HG03457 (cell line): Measurements from ENCODE around the gene TACC2.

Experiments used
- ATAC-seq: cut with Tn5 transposase; IDR thresholded peaks from one replicate; pipeline ENCODE4 v1.9.1; 2021; ENCODE audit warnings: moderate number of reproducible peaks; ENCODE audit not compliant: unreplicated experiment

Gene TACC2

DNA sequence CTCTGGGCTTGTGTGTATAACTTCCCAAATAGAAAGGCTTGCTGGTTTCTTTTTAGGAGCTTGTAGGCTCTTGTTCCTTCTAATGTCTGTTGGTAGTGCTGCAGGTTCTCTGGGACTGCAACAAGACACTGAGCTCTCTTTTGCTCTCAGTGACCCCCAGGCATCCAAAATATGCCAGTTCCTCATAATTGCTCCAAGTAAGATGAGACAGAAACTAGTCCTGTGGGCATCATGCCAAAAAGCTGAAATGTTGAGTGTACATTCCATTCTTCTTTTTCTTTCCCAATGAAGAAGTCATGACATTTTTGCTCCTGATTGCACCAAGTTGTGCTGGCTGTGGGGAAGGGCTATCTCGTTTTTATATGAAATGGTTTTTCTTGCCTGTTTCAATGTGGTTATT, 275.0 kb downstream of the TACC2 start:
- ATAC-seq = no peak

DNA sequence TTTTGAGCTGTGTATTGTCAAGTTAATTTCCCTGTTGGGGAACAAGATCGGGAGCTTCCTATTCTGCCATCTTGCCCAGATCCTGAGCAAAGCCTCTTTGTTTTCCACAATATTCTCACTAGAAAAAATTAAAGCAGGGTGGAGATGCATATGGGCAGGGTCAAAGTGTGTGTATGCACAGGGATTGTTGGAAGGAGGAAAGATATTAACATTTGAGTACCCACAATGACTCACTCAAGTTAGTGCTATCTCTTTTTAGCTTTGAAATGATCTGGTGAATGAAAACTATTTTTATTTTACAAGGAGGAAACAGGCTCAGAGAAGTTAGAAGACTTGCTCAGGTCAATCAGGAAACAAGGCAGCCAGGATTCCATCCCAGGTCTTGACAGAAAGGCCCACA, 275.5 kb downstream of the TACC2 start:
- no peak for ATAC-seq

DNA sequence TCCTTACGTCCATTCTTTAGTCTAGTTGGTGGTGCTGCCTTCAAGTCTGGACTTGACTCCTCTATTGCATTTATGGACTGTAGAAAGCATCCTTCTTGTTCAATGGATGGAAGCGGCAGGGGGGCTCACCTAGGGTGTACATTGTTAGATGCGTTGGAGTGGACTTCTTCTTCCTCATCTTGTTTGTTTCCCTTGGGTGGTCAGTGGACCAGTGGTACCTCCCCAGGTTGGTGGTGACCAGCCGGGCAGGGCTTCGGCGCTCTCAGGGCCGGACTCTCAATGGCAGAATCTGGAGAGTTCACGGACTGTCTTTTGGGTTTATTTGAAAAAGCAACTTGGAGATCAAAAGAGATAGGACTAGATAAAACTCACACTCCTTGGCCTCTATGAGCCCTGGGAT, 276.0 kb downstream of the TACC2 start:
- ATAC-seq = no peak

DNA sequence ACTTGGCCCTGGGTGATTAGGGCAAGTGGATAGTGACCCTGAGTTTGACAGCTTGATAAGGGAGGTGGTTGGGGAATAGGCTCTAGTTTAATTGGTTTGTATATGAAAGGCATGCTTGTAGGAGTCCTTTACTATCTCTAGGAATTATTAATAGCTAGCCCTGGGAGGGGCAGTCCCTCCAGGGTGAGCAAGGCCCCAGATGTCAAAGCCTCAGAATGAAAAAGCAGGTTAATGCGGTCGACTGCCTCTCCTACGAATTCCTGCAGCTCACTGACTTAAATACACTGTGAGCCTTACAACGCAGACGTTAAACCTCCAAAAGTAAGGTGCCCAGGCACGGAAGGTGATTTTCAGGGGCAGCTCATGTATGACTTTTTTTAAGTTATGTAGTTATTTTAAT, 276.9 kb downstream of the TACC2 start:
- no peak for ATAC-seq

DNA sequence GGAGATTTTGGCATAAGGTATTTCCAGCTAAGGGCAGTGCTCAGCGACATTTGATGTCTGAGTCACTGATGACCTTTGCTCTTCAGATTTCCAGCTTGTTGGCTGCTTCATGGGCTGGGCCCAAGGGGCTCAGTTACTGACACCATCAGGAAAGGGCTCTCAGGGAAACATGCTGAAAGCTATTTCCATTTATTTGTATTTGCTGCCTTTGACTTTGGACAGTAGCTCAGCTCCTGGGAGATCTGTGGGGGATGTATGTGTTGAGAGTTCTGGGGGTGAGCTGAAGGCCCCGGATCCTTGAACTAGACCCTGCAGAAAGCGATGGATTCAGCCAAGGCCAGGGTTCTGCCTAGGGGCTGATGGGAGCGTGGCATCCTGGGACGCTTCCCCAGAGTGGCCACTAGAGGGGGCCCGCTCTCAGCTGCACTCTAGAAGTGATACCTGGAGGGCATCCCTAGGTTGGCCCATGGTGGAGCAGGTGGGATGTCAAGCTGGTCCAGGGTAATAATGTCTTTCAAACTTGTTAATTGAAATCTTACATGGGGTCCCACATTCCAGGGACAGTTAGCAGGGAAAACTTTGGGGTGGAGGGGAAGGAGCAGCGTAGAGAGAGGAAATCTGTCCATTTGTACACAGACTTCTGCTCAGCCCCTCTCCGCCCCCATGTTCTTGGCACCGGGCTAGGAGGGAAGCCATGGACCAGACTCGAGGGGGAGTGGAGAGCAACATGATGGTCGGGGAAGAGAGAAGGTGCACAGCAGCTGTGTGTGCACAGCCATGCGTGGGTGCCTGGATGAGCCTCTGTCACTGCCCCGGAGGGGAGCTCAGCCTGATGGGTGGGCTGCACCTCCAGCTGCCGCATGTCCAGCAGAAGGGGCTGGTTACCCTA, 279.1 kb downstream of the TACC2 start:
- no peak for ATAC-seq

DNA sequence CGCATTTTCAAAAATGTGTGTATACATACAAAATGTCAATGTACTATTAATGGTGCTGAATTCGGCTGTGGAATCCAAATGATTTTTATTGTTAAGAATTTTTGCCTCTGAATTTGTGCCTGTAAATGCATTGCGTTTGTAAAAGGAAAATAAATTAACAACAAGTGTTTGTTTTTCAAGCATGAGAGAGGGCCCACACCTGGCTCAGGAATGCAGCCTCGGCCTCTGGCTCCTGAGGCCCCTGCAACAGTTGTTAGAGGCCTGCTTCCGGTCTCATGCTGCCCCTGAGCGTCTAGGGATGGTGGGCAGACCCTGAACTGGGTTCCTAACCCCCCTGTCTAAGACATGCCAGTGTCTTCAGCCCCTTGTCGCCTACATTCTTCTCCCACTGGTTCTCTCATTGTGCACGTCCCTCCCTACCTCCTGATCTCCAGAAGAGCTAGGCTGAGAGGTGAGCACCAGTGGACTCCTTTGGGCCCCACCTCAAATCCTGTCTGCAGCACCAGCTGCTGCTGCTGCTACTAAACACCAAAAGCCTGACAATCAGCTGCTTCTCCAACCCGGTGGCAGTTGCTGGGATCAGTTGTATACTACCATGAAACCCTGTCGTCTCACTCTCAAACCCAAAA, 280.2 kb downstream of the TACC2 start:
- ATAC-seq = no peak

DNA sequence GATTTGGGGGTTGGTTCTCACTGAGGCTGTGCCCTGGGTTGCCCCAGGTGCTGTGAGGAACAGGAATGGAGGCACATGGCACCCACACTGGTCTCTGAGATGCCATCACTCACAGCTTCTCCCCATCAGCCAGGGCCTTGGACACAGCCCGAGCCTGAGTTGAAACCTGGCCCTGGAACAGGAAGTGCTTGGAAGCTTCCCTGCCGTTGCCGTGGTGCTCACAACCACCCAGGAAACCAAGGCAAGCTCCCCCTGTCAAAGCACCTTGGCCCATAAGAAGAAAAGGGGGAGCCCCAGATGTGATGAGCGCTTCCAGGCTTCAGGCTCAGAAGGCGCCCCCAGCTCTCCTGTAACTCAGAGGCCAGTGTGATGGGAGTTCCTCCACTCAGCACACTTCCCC, 282.1 kb downstream of the TACC2 start, which contains the start of gene BTBD16:
Gene BTBD16 (plus strand): TSS at position 221 of the 400 bp plus-strand sequence. CDS start 3,786 bp downstream, outside the sequence.
- no peak for ATAC-seq

DNA sequence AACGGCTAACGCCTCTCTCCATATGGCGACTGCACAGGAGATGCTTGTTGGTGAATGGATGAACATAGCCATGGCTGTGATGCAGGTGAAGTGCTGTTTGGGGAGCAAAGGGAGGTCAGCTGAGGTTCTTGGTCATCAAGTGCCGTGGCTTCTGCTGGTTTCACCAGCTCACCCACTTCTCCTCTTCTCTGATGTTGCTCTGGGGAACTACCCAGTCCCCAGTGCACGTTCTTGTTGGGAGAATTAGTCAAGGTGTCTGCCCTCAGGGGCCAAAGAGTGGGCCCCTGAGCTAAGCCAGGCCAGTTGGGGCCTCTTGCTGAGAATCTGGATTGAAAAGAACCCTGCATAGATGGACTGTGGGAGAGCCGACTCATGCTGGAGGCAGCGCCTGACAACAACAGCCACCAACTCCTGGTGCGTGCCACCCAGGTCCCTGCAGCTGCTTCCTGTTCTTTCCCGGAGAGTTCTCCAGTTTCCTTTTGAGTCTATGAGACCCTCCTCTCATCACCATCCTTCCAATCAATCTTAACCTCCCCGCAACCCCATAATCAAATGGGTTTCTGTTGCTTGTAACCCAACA, 285.1 kb downstream of the TACC2 start:
- ATAC-seq = no peak

DNA sequence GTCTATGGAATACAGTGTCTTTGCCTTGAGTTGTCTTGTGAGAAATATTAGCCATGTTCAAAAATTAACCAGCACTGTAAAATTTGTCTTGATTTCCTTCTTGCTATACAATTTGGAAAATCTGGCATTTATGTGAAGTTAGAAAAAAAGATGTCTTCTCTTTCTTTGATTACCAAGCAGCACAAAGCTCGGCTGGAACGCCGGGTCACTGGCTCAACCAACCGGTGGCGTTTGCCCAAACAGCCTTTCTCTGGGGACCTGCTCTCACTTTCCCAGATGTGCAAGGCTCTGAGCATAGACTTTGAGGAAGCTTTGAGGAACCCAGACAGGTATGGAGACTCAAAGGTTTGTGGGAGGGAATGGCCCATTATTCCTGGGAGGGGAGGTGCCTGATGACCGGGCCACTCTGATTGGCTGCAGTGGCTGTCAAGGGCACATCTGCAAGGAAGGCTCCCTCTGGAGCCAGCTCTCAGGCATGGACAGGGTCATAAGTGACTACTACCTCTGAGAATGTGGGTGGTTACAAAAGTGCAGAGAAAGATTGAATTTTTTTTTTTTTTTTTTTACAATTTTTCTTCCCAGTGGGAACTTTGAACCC, 287.7 kb downstream of the TACC2 start:
- no peak for ATAC-seq

DNA sequence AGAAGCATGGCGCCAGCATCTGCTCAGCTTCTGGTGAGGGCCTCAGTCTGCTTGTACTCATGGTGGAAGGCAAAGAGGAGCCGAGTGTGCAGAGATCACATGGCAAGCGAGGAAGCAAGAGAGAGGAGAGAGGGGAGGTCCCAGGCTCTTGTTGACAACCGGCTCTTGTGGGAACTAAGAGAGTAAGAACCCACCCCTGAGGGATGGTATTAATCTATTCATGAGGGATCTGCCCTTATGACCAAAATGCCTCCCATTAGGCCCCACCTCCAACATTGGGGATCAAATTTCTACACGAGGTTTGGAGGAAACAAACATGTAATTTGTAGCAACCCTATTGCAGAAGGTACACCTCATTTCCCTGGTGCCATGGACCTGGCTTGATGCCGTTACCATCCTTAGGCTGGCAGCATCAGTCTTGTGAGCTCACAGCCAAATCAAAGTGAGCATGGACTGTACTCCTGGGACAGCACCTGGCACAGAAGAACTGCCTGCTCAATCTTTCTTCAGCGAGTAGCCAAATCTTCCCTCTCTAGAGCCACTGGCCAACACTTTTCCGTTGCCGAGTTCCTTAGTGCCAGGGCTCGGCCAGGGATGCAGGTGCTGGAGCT, 288.7 kb downstream of the TACC2 start:
- no peak for ATAC-seq

DNA sequence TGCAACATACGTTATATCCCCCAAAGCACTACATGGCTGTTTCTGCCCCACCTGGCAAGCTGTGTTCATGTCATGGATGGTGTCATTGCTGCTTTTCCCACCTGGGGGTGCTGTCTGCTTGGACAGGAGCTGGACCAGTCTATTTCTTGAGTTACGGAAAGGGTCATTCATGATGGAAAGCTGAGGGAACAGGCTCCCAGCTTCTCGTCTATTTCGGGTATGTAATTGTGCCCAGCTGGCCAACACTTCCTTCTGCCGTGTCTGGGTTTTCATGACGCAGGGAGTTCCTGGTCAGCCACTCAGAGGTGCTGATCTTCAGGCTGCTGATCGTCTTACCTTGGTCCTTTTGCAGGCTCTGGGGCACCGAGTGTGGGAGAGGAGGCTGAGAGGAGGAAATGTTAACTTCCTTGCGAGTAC, 290.8 kb downstream of the TACC2 start:
- ATAC-seq = no peak

DNA sequence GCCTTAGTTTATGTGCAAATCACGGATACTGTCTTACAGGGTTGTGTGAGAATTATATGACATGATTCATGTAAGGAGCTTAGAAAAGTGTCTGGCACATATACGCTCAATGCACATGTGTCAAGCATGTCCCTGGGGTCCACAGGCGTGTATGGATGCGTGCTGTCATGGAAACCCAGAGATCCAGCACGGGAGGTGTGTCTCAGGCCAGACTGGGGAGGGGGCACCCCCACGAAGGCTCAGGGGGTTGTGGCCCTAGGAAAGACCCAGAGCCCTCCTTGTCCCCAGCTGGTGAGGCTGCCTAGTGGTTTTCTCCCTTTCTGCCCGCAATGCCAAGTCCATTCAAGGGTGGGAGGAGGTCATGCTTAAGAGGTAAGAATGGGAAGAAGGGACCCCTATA, 291.2 kb downstream of the TACC2 start:
- ATAC-seq = no peak

DNA sequence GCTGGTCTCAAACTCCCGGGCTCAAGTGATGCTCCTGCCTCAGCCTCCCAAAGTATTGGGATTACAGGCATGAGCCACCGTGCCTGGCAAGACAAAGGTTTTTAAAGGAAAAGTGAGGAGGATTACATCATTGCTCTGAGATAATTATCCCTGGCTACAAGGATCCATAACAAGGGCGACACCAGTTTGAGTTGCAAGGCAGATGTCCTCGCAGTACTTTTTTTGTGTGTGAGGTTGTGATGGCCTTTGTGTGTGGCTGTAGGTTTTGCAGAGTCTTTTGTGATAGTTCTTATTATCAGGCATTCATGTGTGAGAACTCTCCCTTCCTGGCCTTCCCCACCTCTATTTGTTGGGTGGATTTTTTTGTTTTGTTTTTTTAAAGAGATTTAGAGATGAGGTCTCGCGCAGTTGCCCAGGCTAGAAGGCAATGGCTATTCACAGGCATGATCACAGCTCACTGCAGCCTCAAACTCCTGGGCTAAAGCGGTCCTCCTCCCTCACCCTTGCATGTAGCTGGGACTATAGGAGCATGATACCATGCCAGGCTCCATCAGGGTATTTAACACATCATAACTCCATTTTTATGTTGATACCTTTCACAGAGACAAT, 292.2 kb downstream of the TACC2 start:
- ATAC-seq = no peak

DNA sequence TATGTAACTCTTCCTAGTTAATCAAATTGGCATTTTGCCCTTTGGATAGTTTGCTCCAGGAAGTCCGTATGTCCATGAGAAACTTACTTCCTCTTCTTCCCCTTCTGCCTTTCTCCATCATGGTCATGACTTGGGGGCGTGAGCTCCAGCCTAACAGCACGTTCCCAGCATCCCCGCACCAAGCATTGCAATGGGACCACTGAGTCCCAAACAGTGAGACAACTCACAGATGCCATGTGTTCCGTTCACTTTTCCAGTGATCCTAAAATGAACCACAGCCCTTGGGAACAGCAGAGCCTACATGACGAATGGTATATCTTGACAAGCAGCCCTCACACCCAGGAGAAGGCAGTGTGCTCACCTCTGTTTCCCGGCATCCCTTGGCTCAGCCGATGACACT, 292.8 kb downstream of the TACC2 start:
- ATAC-seq = no peak

DNA sequence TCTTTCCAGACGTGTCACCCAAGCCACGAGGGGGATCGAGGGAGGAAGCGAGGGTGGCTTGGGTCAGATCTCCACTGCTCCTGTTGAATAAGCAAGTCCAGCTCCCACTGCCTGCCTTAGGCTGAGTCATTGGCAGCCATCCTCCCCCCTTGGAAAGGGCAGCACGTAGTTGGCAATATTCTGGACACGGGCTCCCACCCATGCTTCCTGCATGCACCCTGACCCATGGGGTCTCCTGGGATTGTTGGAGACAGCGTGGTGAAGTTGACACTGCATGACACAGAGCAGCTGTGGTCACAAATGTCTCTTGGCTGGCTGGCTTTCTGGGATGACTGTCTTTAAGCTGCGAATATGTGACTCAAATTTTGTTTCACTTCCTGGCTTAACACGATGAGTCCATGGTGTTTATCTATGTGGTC, 293.3 kb downstream of the TACC2 start:
- ATAC-seq = no peak

DNA sequence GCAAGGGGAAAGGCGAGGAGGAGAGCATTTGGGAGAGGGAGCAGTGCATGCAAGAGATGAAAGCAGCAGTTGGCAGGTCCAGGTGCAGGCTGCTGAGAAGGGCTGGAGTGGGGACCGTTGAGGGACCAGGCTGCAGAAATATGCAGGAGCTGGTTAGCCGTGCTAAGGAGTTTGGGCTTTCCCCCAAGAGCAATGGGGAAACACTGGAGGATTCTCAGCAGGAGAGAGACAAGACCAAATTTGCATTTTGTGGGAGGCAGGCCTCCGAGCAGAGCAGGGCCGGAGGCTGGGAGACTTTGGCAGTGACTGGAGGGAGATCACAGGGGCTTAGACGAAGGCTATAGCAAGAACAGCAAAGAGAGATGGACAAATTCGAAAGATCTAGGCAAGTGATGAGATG, 293.9 kb downstream of the TACC2 start:
- no peak for ATAC-seq

DNA sequence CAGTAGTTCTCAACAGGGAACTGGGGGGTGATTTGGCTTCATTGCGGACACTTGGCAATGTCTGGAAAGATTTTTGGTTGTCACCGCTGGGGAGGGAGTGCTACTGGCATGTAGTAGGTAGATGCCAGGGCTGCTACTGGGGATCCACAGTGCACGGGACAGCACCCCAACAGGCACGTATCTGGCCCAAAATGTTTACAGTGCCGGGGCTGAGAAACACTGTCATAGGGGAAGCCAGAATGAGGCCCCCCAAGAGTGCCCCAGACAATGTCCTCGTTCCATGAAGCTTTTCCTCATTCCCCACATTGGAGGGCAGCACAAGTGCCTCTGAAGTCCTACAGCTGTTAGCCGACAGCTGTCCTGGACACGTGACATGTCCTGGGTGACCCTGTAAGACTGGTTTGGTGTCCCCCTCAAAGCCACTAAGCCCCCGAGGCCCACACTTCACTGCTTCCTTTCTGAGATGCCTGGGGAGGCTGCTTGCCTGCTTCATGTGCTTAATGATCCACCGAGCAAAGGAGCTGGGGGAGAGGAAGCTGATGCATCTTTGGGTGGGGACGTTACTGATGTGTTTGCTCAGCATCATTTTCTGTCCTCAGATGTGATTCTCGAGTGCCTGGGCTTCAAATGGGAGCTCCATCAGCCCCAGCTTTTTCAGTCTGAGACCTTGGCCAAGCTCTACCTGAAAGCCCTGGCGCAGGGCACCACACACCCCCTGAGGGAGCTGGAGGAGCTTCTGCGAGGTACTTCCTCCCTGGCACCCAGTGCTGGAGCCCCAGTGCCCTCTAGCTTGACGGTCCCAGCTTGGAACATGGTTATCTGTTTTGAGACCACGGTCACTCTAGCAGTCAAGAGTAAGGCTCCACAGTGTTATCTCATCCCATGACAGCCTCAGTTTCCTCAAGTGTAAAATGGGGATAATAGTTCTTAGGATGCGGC, 296.8 kb downstream of the TACC2 start:
- ATAC-seq = no peak

DNA sequence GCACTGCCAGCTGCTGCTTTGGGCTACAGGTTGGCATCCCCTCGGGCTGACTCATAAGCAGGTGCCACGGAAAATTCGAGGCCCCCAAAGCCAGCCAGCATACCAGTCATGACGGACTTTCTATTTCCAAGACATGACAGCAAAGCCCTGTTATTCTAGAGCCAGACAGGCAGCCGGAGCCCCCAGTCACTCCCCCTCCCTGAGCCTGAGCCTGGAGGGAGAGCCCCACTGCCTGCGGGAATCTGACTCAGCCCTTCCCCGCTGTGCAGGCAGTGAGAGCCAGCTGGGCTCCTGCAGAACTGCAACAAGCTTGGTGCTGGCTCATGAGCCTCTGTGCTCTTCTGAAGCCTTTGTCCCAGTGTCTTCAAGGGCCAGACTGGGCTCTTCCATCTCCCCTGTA, 297.9 kb downstream of the TACC2 start:
- no peak for ATAC-seq

DNA sequence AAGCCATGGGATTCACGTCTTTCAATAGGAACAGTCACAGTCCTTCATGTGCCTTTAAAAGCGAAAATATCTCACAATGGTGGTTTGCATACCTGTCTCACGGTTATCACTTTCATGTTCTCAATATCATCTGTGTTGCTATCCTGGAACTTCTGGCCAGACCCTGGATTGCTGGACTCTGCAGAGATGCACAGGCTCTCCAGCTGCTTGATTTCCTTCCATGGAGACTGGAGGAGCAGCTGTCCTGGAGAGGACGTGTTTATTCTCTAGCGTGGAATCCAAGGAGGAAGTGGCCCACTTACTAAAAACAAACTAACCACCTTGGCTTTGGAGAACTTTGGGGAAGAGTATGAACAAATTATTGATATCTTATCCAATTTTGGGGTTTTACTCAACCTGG, 298.6 kb downstream of the TACC2 start:
- no peak for ATAC-seq

DNA sequence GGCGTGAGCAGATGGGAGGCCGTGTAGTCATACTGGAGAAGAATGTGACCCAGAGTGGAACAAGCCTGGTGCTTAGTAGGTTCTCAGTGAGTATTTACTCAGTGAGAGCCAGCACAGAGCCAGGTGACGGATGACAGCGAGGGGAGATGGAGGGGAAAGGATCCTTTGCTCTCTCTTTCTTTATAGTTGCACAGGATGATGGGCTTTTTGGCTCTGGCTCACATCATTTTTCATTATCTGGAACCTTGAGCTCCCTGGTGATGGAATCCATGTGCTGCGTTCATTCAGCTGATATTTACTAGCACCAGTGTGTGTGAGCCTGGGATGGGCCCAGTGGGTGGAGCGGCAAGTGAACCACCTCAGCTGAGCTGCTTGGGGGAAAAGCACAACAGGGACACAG, 299.3 kb downstream of the TACC2 start:
- no peak for ATAC-seq
